K562 (cell line): ENCODE results near the gene MEIS2. TPM values are rescaled to one million over a fixed set of nuclear protein-coding genes. Genes with fewer than 3 reads are reported as not detected.

Experiments
- ATAC-seq: fragments of 200-7000 bp; cut with Tn5 transposase; 3 replicates; pipeline ENCODE4 v1.9.1; 2020; ENCODE audit warnings: moderate library complexity
- BruUV-seq: library from RNA; stranded (reverse); fragments of 400-500 nt; replicated peaks from 2 replicates; lab custom pipeline; 2021; lab: Mats Ljungman, UMichigan
- CTCF ChIA-PET: fragments of 300-600 bp; formaldehyde crosslinking; extraction: SDS; loops from one replicate; lab custom pipeline; 2021; ENCODE audit warnings: low intra/inter-chr PET ratio; lab: Yijun Ruan, JAX
- POLR2A ChIA-PET: fragments of 300-600, 350-650 bp; sonication (Branson Sonifier 250); formaldehyde crosslinking; extraction: SDS; loops from one replicate; lab custom pipeline; 2021; ENCODE audit warnings: antibody characterized with exemption, inconsistent platforms; lab: Yijun Ruan, JAX
- DNase-seq, 4 experiments: peaks; one replicate each; pipeline versions ENCODE4 v3.0.0 to v3.0.0-alpha.2; 2011 to 2018; ENCODE audit warnings: low spot score in 3 of 4, mixed read lengths in 3 of 4; ENCODE audit errors: extremely low read depth in 1 of 4
- FAIRE-seq: peaks from 2 replicates; lab custom pipeline; 2011; peaks lifted over from hg19 to GRCh38; lab: Jason Lieb, UNC
- H2AFZ ChIP-seq: 2 replicates; pipeline ENCODE4 v1.6.0; 2011; ENCODE audit warnings: low read depth, low read length, control low read depth, inconsistent platforms
- H3K27ac ChIP-seq: fragments of 200-600 bp; 3 replicates; pipeline ENCODE4 v1.8.0; 2011; ENCODE audit warnings: low read depth, mild to moderate bottlenecking, control low read depth, inconsistent platforms, low read length, moderate library complexity, mixed read lengths; ENCODE audit errors: extremely low read depth
- H3K27me3 ChIP-seq, 2 experiments: fragments of 300-600 bp in 1 of 2; 2 replicates in 1 of 2; 3 replicates in 1 of 2; pipeline versions ENCODE4 v1.6.0 to v1.8.0; 2011; ENCODE audit warnings: inconsistent platforms in 2 of 2, low read length in 2 of 2, mild to moderate bottlenecking in 1 of 2, mixed read lengths in 1 of 2, moderate library complexity in 1 of 2; ENCODE audit not compliant: control insufficient read depth in 2 of 2, insufficient read depth in 2 of 2
- H3K36me3 ChIP-seq: fragments of 300-600 bp; 3 replicates; pipeline ENCODE4 v1.8.0; 2011; ENCODE audit warnings: mild to moderate bottlenecking, low read length, inconsistent platforms; ENCODE audit not compliant: control insufficient read depth, insufficient read depth
- H3K4me1 ChIP-seq, 2 experiments: fragments of 200-600 bp in 1 of 2; replicated peaks in 1 of 2; 2 replicates in 1 of 2; 3 replicates in 1 of 2; pipeline versions ENCODE4 v1.5.1 to v1.8.0; 2011; ENCODE audit warnings: inconsistent platforms in 2 of 2, low read length in 2 of 2, mild to moderate bottlenecking in 1 of 2, mixed read lengths in 1 of 2, moderate library complexity in 1 of 2; ENCODE audit not compliant: control insufficient read depth in 2 of 2, insufficient read depth in 2 of 2
- H3K4me2 ChIP-seq: 2 replicates; pipeline ENCODE4 v1.6.1; 2011; ENCODE audit warnings: low read length, control low read depth, inconsistent platforms, mixed read lengths; ENCODE audit not compliant: insufficient read depth
- H3K4me3 ChIP-seq: fragments of 200-600 bp; sonication (generic), shearing (Covaris generic); 2 replicates; pipeline ENCODE4 v1.5.1; 2016; ENCODE audit warnings: control low read depth, inconsistent platforms
- H3K79me2 ChIP-seq: fragments of 200-600 bp; 3 replicates; pipeline ENCODE4 v1.8.0; 2011; ENCODE audit warnings: low read length, inconsistent platforms; ENCODE audit not compliant: control insufficient read depth, insufficient read depth
- H3K9ac ChIP-seq, 2 experiments: 2 replicates each; pipeline versions ENCODE4 v1.6.0 to v1.6.1; 2011; ENCODE audit warnings: low read depth in 2 of 2, low read length in 2 of 2, control low read depth in 1 of 2, inconsistent platforms in 1 of 2, mild to moderate bottlenecking in 1 of 2, mixed read lengths in 1 of 2; ENCODE audit not compliant: insufficient read depth in 1 of 2
- H3K9me1 ChIP-seq: one replicate; pipeline ENCODE4 v1.6.0; 2011; ENCODE audit warnings: inconsistent platforms, mild to moderate bottlenecking, low read length, moderate library complexity; ENCODE audit not compliant: control insufficient read depth, insufficient read depth
- H3K9me3 ChIP-seq: replicated peaks from 2 replicates; pipeline ENCODE4 v1.5.1; 2011; ENCODE audit warnings: low read depth, low read length, inconsistent platforms; ENCODE audit not compliant: control insufficient read depth, insufficient read depth
- H4K20me1 ChIP-seq: replicated peaks from 2 replicates; pipeline ENCODE4 v1.6.1; 2011; ENCODE audit warnings: low read length, inconsistent platforms, mixed read lengths; ENCODE audit not compliant: control insufficient read depth, insufficient read depth
- ARHGAP35 ChIP-seq: fragments of 450-650 bp; IDR thresholded peaks from 2 replicates; pipeline ENCODE4 v1.6.1; 2018; ENCODE audit not compliant: partially characterized antibody
- ARID4B ChIP-seq: sonication (generic); formaldehyde crosslinking; IDR thresholded peaks from 2 replicates; pipeline ENCODE4 v1.8.0; 2022; ENCODE audit warnings: mild to moderate bottlenecking, missing genetic modification reagents
- ASH1L ChIP-seq: fragments of 450-650 bp; IDR thresholded peaks from 2 replicates; pipeline ENCODE4 v1.6.1; 2018; ENCODE audit warnings: borderline replicate concordance, mild to moderate bottlenecking, low read depth; ENCODE audit not compliant: partially characterized antibody
- CXXC5 ChIP-seq: fragments of 250-450 bp; sonication (Bioruptor Pico); IDR thresholded peaks from 2 replicates; pipeline ENCODE4 v1.8.0; 2022; ENCODE audit warnings: inconsistent platforms, mild to moderate bottlenecking, moderate library complexity
- ESRRB ChIP-seq: fragments of 250-450 bp; sonication (Bioruptor Pico); IDR thresholded peaks from 2 replicates; pipeline ENCODE4 v1.5.0; 2020; ENCODE audit warnings: mild to moderate bottlenecking, moderate library complexity, borderline replicate concordance
- FOSL1 ChIP-seq: fragments of 200-800 bp; sonication (Bioruptor generic); conservative IDR thresholded peaks from 2 replicates; pipeline ENCODE4 v1.6.1; 2016; ENCODE audit warnings: missing genetic modification characterization, missing compliant biosample characterization
- GATAD2A ChIP-seq: fragments of 450-650 bp; IDR thresholded peaks from 2 replicates; pipeline ENCODE4 v1.6.1; 2017
- KDM4B ChIP-seq, 2 experiments: fragments of 450-650 bp in 1 of 2; sonication (generic) in 1 of 2; IDR thresholded peaks; 2 replicates each; pipeline ENCODE4 v1.6.1; 2016 to 2017; ENCODE audit warnings: borderline replicate concordance in 2 of 2, antibody characterized with exemption in 1 of 2, low read depth in 1 of 2, mild to moderate bottlenecking in 1 of 2
- PTTG1 ChIP-seq: fragments of 450-650 bp; IDR thresholded peaks from 2 replicates; pipeline ENCODE4 v1.6.1; 2016; ENCODE audit warnings: low read depth, mild to moderate bottlenecking, missing genetic modification characterization, missing compliant biosample characterization
- WHSC1 ChIP-seq: IDR thresholded peaks from one replicate; pipeline ENCODE4 v1.6.1; 2012; ENCODE audit warnings: low read length, control low read depth, inconsistent platforms
- ZBTB12 ChIP-seq: fragments of 250-450 bp; sonication (Bioruptor Pico); IDR thresholded peaks from 2 replicates; pipeline ENCODE4 v1.4.0; 2020
- ZNF124 ChIP-seq: sonication (generic); formaldehyde crosslinking; IDR thresholded peaks from 2 replicates; pipeline ENCODE4 v1.8.1; 2022; ENCODE audit warnings: missing genetic modification reagents
- ZNF133 ChIP-seq: fragments of 250-450 bp; sonication (Bioruptor Pico); IDR thresholded peaks from 2 replicates; pipeline ENCODE4 v1.4.0; 2020; ENCODE audit warnings: mild to moderate bottlenecking
- ZNF354B ChIP-seq: fragments of 250-450 bp; sonication (Bioruptor Pico); IDR thresholded peaks from 2 replicates; pipeline ENCODE4 v1.4.0; 2020
- WGBS: fragments of 100-300 bp; shearing (Covaris generic); methylation state at CpG from one replicate; pipeline ENCODE4 v1.1.6; 2016; ENCODE audit warnings: low coverage, mixed read lengths; ENCODE audit not compliant: insufficient coverage; ENCODE audit errors: missing lambda C conversion rate; 5-methylcytosine and 5-hydroxymethylcytosine counted together
- in situ Hi-C: fragments of 300-500 bp; cut with MboI; formaldehyde crosslinking; loops from 4 replicates; pipeline ENCODE4 v1.15.0; 2018; ENCODE audit warnings: inconsistent platforms, mixed read lengths
- intact Hi-C: fragments of 100-400 bp; cut with micrococcal nuclease; formaldehyde crosslinking; loops from 2 replicates; pipeline ENCODE4 v1.14.2; 2022
- polyA plus RNA-seq, 8 experiments: library from polyadenylated mRNA; depleted of rRNA in 4 of 8; stranded (reverse) in 5 of 8; unstranded in 3 of 8; fragments of >200 nt; fragmentation: Nextera tagmentation in 2 of 8; fragmentation: Illumina TruSeq in 1 of 8; extraction: Ambion mirVana in 2 of 8; extraction: Trizol in 1 of 8; gene quantifications; 2 replicates each; pipeline versions ENCODE4 v1.2.1 to v1.2.3, GENCODE V29; 2011 to 2014; ENCODE audit warnings: inconsistent platforms in 1 of 8, missing spikeins in 1 of 8
- total RNA-seq, 7 experiments: library from RNA; depleted of rRNA in 6 of 7; stranded (reverse); fragments of >200 nt in 6 of 7; fragmentation: Illumina TruSeq in 2 of 7; extraction: Trizol in 2 of 7; gene quantifications; 2 replicates each; pipeline versions ENCODE4 v1.2.1 to v1.2.3, GENCODE V29; 2011 to 2021; ENCODE audit warnings: low replicate concordance in 1 of 7

MEIS2 gene
- total and polyA plus RNA-seq, 9 of the 15 experiments (the other 6 are each of a cell fraction or from before 2014, with no cell fraction given) = 7.5 to 64.2 (median 22.3) TPM

GRCh38 chr15:36921484-36922091 lies 178.8 kb downstream of the MEIS2 start:
- H3K4me1 ChIP-seq = no peaks in the 10 kb centered on the region
- no peak overlapping the region for H3K4me3 ChIP-seq
- ChIA-PET POLR2A (interaction anchor here (0.8 kb wide), 1 partner anchor 15 kb away, joined by 3 read pairs; no protein-coding TSS in a partner anchor), CTCF (no interaction called here)
- H3K27ac ChIP-seq = no peak overlapping the region
- H2AFZ ChIP-seq = no peak overlapping the region
- H4K20me1 ChIP-seq = no peaks in the 10 kb centered on the region
- H3K9me3 ChIP-seq = no peaks in the 10 kb centered on the region
- FAIRE-seq (no peak), DNase-seq (no peak), ATAC-seq (no peak)
- BruUV-seq = no TSS peak
- intact Hi-C loops = no loop called here
- peaks cover 13% of the 10 kb centered on the region; the same call in 1 of the 3 replicates for H3K36me3 ChIP-seq
- H3K4me2 ChIP-seq = no peak overlapping the region
- 88% methylated on average over 9 of the region's 9 CpGs for WGBS
- in situ Hi-C loops = no loop called here
- H3K9me1 ChIP-seq = no peaks in the 10 kb centered on the region
- H3K79me2 ChIP-seq = no peaks in the 10 kb centered on the region; the same call in 2 of the 3 replicates
- no peak overlapping the region for H3K9ac ChIP-seq
- no peaks in the 10 kb centered on the region for H3K27me3 ChIP-seq
- no peak for TF ChIP-seq ZNF133 (CRISPR knock-in tag)
- no peak for TF ChIP-seq KDM4B (IDR thresholded peaks at IDR 0.05; ENCODE audit: borderline replicate concordance in 2 of 2, low read depth in 1 of 2)
- TF ChIP-seq ARID4B (CRISPR knock-in tag) = no peak
- no peak for TF ChIP-seq CXXC5 (CRISPR knock-in tag)
- no peak for TF ChIP-seq ZBTB12 (CRISPR knock-in tag)
- no peak for TF ChIP-seq ZNF354B (CRISPR knock-in tag)
- TF ChIP-seq PTTG1 = no peak
- TF ChIP-seq GATAD2A = no peak
- TF ChIP-seq WHSC1 = no peak
- no peak for TF ChIP-seq ESRRB (CRISPR knock-in tag)
- no peak for TF ChIP-seq ZNF124 (CRISPR knock-in tag)
- no peak for TF ChIP-seq FOSL1 (tag)
- TF ChIP-seq ASH1L = no peak
- TF ChIP-seq ARHGAP35 = no peak
